ENCODE data around the gene RIT2.

Gene RIT2

GRCh38 chr18:42814184-42814583 is 301.3 kb downstream of the RIT2 start:
- no peak for TF ChIP-seq ZFP3 (CRISPR knock-in tag; IDR thresholded peaks at IDR 0.05)
- no peak for ATAC-seq

- no peak for ATAC-seq
- TF ChIP-seq TCF4 (CRISPR knock-in tag; IDR thresholded peaks at IDR 0.05; ENCODE audit: borderline replicate concordance) (no peak), ZNF565 (CRISPR knock-in tag; conservative IDR thresholded peaks at IDR 0.05; ENCODE audit: low read depth) (no peak), TOX (CRISPR knock-in tag; IDR thresholded peaks at IDR 0.05; ENCODE audit: borderline replicate concordance) (no peak), ARNTL (CRISPR knock-in tag; IDR thresholded peaks at IDR 0.05; ENCODE audit: borderline replicate concordance, low read depth) (no peak), RARB (CRISPR knock-in tag; IDR thresholded peaks at IDR 0.05) (no peak), ZC3H10 (CRISPR knock-in tag; IDR thresholded peaks at IDR 0.05) (no peak), TSHZ2 (CRISPR knock-in tag; IDR thresholded peaks at IDR 0.05) (no peak), ZNF8 (CRISPR knock-in tag; IDR thresholded peaks at IDR 0.05) (no peak), CREB5 (CRISPR knock-in tag; IDR thresholded peaks at IDR 0.05; ENCODE audit: low read depth) (no peak), ESRRG (CRISPR knock-in tag; IDR thresholded peaks at IDR 0.05) (no peak), BACH2 (CRISPR knock-in tag; IDR thresholded peaks at IDR 0.05; ENCODE audit: borderline replicate concordance) (no peak), GLIS3 (CRISPR knock-in tag; IDR thresholded peaks at IDR 0.05) (no peak), OSR1 (CRISPR knock-in tag; IDR thresholded peaks at IDR 0.05) (no peak), ZNF70 (CRISPR knock-in tag; IDR thresholded peaks at IDR 0.05) (no peak)
Observed at GRCh38 chr18:42813570-42813969, 301.9 kb downstream of the RIT2 start.

- ATAC-seq, result no peak
- no peak for TF ChIP-seq BACH2 (CRISPR knock-in tag; IDR thresholded peaks at IDR 0.05; ENCODE audit: borderline replicate concordance)
- TF ChIP-seq POU6F1 (CRISPR knock-in tag; IDR thresholded peaks at IDR 0.05; ENCODE audit: borderline replicate concordance, low read depth), result no peak
- no peak for TF ChIP-seq TCF4 (CRISPR knock-in tag; IDR thresholded peaks at IDR 0.05; ENCODE audit: borderline replicate concordance)
- no peak for TF ChIP-seq CREB5 (CRISPR knock-in tag; IDR thresholded peaks at IDR 0.05; ENCODE audit: low read depth)
- no peak for TF ChIP-seq ZNF70 (CRISPR knock-in tag; IDR thresholded peaks at IDR 0.05)
- no peak for TF ChIP-seq CSRNP3 (CRISPR knock-in tag; IDR thresholded peaks at IDR 0.05)
- TF ChIP-seq TSHZ2 (CRISPR knock-in tag; IDR thresholded peaks at IDR 0.05), result no peak
- no peak for TF ChIP-seq ARNTL (CRISPR knock-in tag; IDR thresholded peaks at IDR 0.05; ENCODE audit: borderline replicate concordance, low read depth)
- TF ChIP-seq ZFP3 (CRISPR knock-in tag; IDR thresholded peaks at IDR 0.05), result no peak
- no peak for TF ChIP-seq ZFP30 (CRISPR knock-in tag; IDR thresholded peaks at IDR 0.05)
- TF ChIP-seq SNAI2 (CRISPR knock-in tag; IDR thresholded peaks at IDR 0.05), result no peak
- no peak for TF ChIP-seq GLIS3 (CRISPR knock-in tag; IDR thresholded peaks at IDR 0.05)
Observed at GRCh38 chr18:42807887-42808286, 307.6 kb downstream of the RIT2 start.

All from SK-N-SH treated with all-trans-retinoic acid at 6 μM for 48 hours (cell line).